Measurements from ENCODE around the gene FAAP20.

The FAAP20 gene

DNA sequence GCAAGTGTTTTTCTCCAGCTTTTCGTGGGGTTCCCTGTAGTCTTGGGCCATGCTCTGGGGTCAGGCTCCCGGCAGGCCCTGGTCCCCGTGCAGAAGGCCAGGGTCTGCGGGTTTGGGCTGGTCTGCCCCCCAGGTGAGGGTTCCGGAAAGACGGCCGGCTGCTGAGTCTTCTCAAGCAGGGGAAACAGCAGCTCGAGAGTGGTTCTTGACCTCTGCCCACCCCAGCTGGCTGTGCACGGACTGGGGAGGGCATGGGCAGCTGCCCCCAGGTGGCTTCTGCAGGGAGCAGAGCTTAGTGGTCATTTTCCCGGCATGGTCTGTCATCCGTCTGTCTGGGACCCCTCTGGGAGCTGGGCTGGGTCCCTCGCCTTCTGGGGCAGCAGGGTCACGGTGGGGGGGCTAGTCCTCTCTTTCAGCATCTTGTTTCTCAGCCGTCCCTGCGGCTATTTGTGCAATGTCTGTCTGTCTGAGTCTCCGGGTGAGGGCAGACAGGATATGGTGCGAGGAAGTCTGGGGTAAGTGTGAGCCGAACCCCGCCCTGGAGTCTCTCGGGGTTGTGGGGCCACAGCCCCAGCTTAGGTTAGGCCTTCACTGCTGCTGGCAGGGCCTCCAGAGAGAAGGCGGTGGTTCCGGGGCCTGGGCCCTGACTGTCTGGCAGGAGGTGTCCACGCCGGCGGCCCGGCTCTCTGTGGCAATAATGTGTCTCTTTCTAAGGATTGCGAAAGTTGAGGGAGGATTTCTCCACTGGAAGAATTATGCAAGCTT lies 39.6 kb upstream of the FAAP20 start:
- H3K36me3 ChIP-seq (ENCODE audit: control insufficient read depth in 4 of 4, insufficient read depth in 4 of 4, low read length in 3 of 4), result peaks cover 0 to 6% (median under 1%) of the 10 kb centered on the region in 4 experiments
- H3K4me1 ChIP-seq (ENCODE audit: control extremely low read depth in 1 of 4, control insufficient read depth in 4 of 4, insufficient read depth in 4 of 4, low read length in 3 of 4), result peaks cover 6 to 95% (median 83%) of the 10 kb centered on the region in 4 experiments
- WGBS (ENCODE audit: insufficient coverage), result 27% methylated on average over 25 of the region's 27 CpGs
- H3K9me3 ChIP-seq (ENCODE audit: control extremely low read depth in 1 of 5, control insufficient read depth in 4 of 5, insufficient read depth in 2 of 5, low read depth in 1 of 5, low read length in 4 of 5), result no peaks in the 10 kb centered on the region
- peak overlapping the region; percentile 40 to 71 for H3K27ac ChIP-seq (ENCODE audit: insufficient read depth in 1 of 2, low read depth in 1 of 2, low read length in 2 of 2, poor library complexity in 1 of 2, severe bottlenecking in 2 of 2)
- ChIA-PET POLR2A (interaction anchor here (0.6 to 8.8 kb wide), 14 partner anchors 9 to 77 kb away, joined by 3 to 150 read pairs (median 6); partner anchors contain the start of gene FAAP20), CTCF (interaction anchor here (1.1 to 4.3 kb wide), 12 partner anchors 9 to 147 kb away, joined by 3 to 21 read pairs (median 4); partner anchors contain the start of gene FAAP20)
- H3K27me3 ChIP-seq (replicated peaks in 2 of 5; ENCODE audit: control insufficient read depth in 4 of 5, insufficient read depth in 5 of 5, low read length in 4 of 5), result no peaks in the 10 kb centered on the region
- DNase-seq, result peak; percentile 57 to 86 (median 81)
- peak overlapping the region in 5 of 7 experiments; percentile 8 to 60 (median 36) for H3K4me3 ChIP-seq (ENCODE audit: control insufficient read depth in 1 of 7, extremely low read depth in 1 of 7, insufficient read depth in 4 of 7, low read depth in 2 of 7, low read length in 6 of 7)

GRCh38 chr1:2233468-2233867 lies 38.9 kb upstream of the FAAP20 start:
- CTCF ChIA-PET, result interaction anchor here (1.1 to 4.3 kb wide), 8 partner anchors 12 to 148 kb away, joined by 3 to 21 read pairs (median 6); partner anchors contain the start of gene FAAP20
- no peaks in the 10 kb centered on the region for H3K27me3 ChIP-seq (replicated peaks in 2 of 5; ENCODE audit: control insufficient read depth in 4 of 5, insufficient read depth in 5 of 5, low read length in 4 of 5)
- H3K9me3 ChIP-seq (ENCODE audit: control extremely low read depth in 1 of 5, control insufficient read depth in 4 of 5, insufficient read depth in 2 of 5, low read depth in 1 of 5, low read length in 4 of 5), result no peaks in the 10 kb centered on the region
- H3K4me3 ChIP-seq (ENCODE audit: control insufficient read depth in 1 of 7, extremely low read depth in 1 of 7, insufficient read depth in 4 of 7, low read depth in 2 of 7, low read length in 6 of 7), result peak overlapping the region in 2 of 7 experiments; percentile 15 to 60
- 94% methylated on average over 11 of the region's 12 CpGs for WGBS (ENCODE audit: insufficient coverage)
- H3K4me1 ChIP-seq (ENCODE audit: control extremely low read depth in 1 of 4, control insufficient read depth in 4 of 4, insufficient read depth in 4 of 4, low read length in 3 of 4), result peaks cover 6 to 96% (median 87%) of the 10 kb centered on the region in 4 experiments
- H3K36me3 ChIP-seq (ENCODE audit: control insufficient read depth in 4 of 4, insufficient read depth in 4 of 4, low read length in 3 of 4), result peaks cover 0 to 6% (median under 1%) of the 10 kb centered on the region in 4 experiments
- peak overlapping the region in 1 of 2 experiments; percentile 71 for H3K27ac ChIP-seq (ENCODE audit: insufficient read depth in 1 of 2, low read depth in 1 of 2, low read length in 2 of 2, poor library complexity in 1 of 2, severe bottlenecking in 2 of 2)
- POLR2A ChIA-PET, result interaction anchor here (0.7 to 8.8 kb wide), 11 partner anchors 9 to 67 kb away, joined by 3 to 150 read pairs (median 7); partner anchors contain the start of gene FAAP20
- no peak for DNase-seq

- peaks cover 6 to 91% (median 85%) of the 10 kb centered on the region in 4 experiments for H3K4me1 ChIP-seq (ENCODE audit: control extremely low read depth in 1 of 4, control insufficient read depth in 4 of 4, insufficient read depth in 4 of 4, low read length in 3 of 4)
- 89% methylated on average over 14 of the region's 23 CpGs for WGBS (ENCODE audit: insufficient coverage)
- DNase-seq, result peak in 2 of 3 donors; percentile 33 to 50
- H3K4me3 ChIP-seq (ENCODE audit: control insufficient read depth in 1 of 7, extremely low read depth in 1 of 7, insufficient read depth in 4 of 7, low read depth in 2 of 7, low read length in 6 of 7), result no peak overlapping the region
- ChIA-PET CTCF (interaction anchor here (1.1 to 4.8 kb wide), 8 partner anchors 8 to 149 kb away, joined by 3 to 24 read pairs (median 6); partner anchors contain the start of gene FAAP20), POLR2A (interaction anchor here (1.2 to 8.8 kb wide), 9 partner anchors 7 to 68 kb away, joined by 3 to 150 read pairs (median 7); partner anchors contain the start of gene FAAP20)
- H3K27me3 ChIP-seq (replicated peaks in 2 of 5; ENCODE audit: control insufficient read depth in 4 of 5, insufficient read depth in 5 of 5, low read length in 4 of 5), result no peaks in the 10 kb centered on the region
- H3K27ac ChIP-seq (ENCODE audit: insufficient read depth in 1 of 2, low read depth in 1 of 2, low read length in 2 of 2, poor library complexity in 1 of 2, severe bottlenecking in 2 of 2), result no peak overlapping the region
- no peaks in the 10 kb centered on the region for H3K9me3 ChIP-seq (ENCODE audit: control extremely low read depth in 1 of 5, control insufficient read depth in 4 of 5, insufficient read depth in 2 of 5, low read depth in 1 of 5, low read length in 4 of 5)
- H3K36me3 ChIP-seq (ENCODE audit: control insufficient read depth in 4 of 4, insufficient read depth in 4 of 4, low read length in 3 of 4), result peaks cover 0 to 6% (median under 1%) of the 10 kb centered on the region in 4 experiments
Observed at GRCh38 chr1:2232916-2233438, 38.4 kb upstream of the FAAP20 start.

GRCh38 chr1:2232255-2232915 lies 37.8 kb upstream of the FAAP20 start:
- peaks cover 0 to 6% (median under 1%) of the 10 kb centered on the region in 4 experiments for H3K36me3 ChIP-seq (ENCODE audit: control insufficient read depth in 4 of 4, insufficient read depth in 4 of 4, low read length in 3 of 4)
- DNase-seq, result no peak
- H3K4me1 ChIP-seq (ENCODE audit: control extremely low read depth in 1 of 4, control insufficient read depth in 4 of 4, insufficient read depth in 4 of 4, low read length in 3 of 4), result peaks cover 6 to 86% (median 82%) of the 10 kb centered on the region in 4 experiments
- WGBS (ENCODE audit: insufficient coverage), result 84% methylated on average over 11 of the region's 17 CpGs
- H3K4me3 ChIP-seq (ENCODE audit: control insufficient read depth in 1 of 7, extremely low read depth in 1 of 7, insufficient read depth in 4 of 7, low read depth in 2 of 7, low read length in 6 of 7), result peak overlapping the region in 2 of 7 experiments; percentile 15 to 24
- H3K27me3 ChIP-seq (replicated peaks in 2 of 5; ENCODE audit: control insufficient read depth in 4 of 5, insufficient read depth in 5 of 5, low read length in 4 of 5), result no peaks in the 10 kb centered on the region
- no peaks in the 10 kb centered on the region for H3K9me3 ChIP-seq (ENCODE audit: control extremely low read depth in 1 of 5, control insufficient read depth in 4 of 5, insufficient read depth in 2 of 5, low read depth in 1 of 5, low read length in 4 of 5)
- ChIA-PET POLR2A (interaction anchor here (1.2 to 8.8 kb wide), 5 partner anchors 8 to 68 kb away, joined by 3 to 150 read pairs (median 10); partner anchors contain the start of gene FAAP20), CTCF (interaction anchor here (1.1 to 4.8 kb wide), 7 partner anchors 8 to 37 kb away, joined by 3 to 24 read pairs (median 7); partner anchors contain the start of gene FAAP20)
- no peak overlapping the region for H3K27ac ChIP-seq (ENCODE audit: insufficient read depth in 1 of 2, low read depth in 1 of 2, low read length in 2 of 2, poor library complexity in 1 of 2, severe bottlenecking in 2 of 2)

- Histone ChIP-seq H3K9me3 (ENCODE audit: control extremely low read depth in 1 of 5, control insufficient read depth in 4 of 5, insufficient read depth in 2 of 5, low read depth in 1 of 5, low read length in 4 of 5) (no peaks in the 10 kb centered on the region), H3K4me3 (ENCODE audit: control insufficient read depth in 1 of 7, extremely low read depth in 1 of 7, insufficient read depth in 4 of 7, low read depth in 2 of 7, low read length in 6 of 7) (peak overlapping the region in 5 of 7 experiments; percentile 15 to 82 (median 71)), H3K36me3 (ENCODE audit: control insufficient read depth in 4 of 4, insufficient read depth in 4 of 4, low read length in 3 of 4) (peaks cover 0 to 6% (median under 1%) of the 10 kb centered on the region in 4 experiments), H3K27me3 (replicated peaks in 2 of 5; ENCODE audit: control insufficient read depth in 4 of 5, insufficient read depth in 5 of 5, low read length in 4 of 5) (peaks cover 0 to 3% (median 2%) of the 10 kb centered on the region in 5 experiments), H3K27ac (ENCODE audit: insufficient read depth in 1 of 2, low read depth in 1 of 2, low read length in 2 of 2, poor library complexity in 1 of 2, severe bottlenecking in 2 of 2) (peak overlapping the region in 1 of 2 experiments; percentile 25), H3K4me1 (ENCODE audit: control extremely low read depth in 1 of 4, control insufficient read depth in 4 of 4, insufficient read depth in 4 of 4, low read length in 3 of 4) (peaks cover 6 to 86% (median 82%) of the 10 kb centered on the region in 4 experiments)
- 73% methylated on average over 23 of the region's 26 CpGs for WGBS (ENCODE audit: insufficient coverage)
- DNase-seq, result peak in 1 of 3 donors; percentile 39
- POLR2A ChIA-PET, result interaction anchor here (0.8 to 8.8 kb wide), 4 partner anchors 8 to 69 kb away, joined by 4 to 150 read pairs (median 24); partner anchors contain the start of gene FAAP20
- CTCF ChIA-PET, result interaction anchor here (1.1 to 4.8 kb wide), 5 partner anchors 9 to 28 kb away, joined by 3 to 24 read pairs (median 3); no protein-coding TSS in a partner anchor
Observed at GRCh38 chr1:2231532-2232254, 37.1 kb upstream of the FAAP20 start.
